Measurements from ENCODE around the gene SLC17A9. TPM values are rescaled to one million over a fixed set of nuclear protein-coding genes. Genes with fewer than 3 reads are reported as not detected.

The SLC17A9 gene
- total RNA-seq, 2 donors from 2014 or later, result 9.9 to 16.3 TPM

GRCh38 chr20:62990306-62990825, 37.9 kb downstream of the SLC17A9 start:
- intact Hi-C loops (cut with DNase I), result no loop called here
- DNase-seq (ENCODE audit: low spot score), result no peak

- no peak for DNase-seq (ENCODE audit: low spot score)
- intact Hi-C loops (cut with DNase I), result no loop called here
Observed at GRCh38 chr20:62991196-62991807, 38.8 kb downstream of the SLC17A9 start.

GRCh38 chr20:62991863-62992262, 39.4 kb downstream of the SLC17A9 start:
- intact Hi-C loops (cut with DNase I), result no loop called here
- DNase-seq (ENCODE audit: low spot score), result no peak

GRCh38 chr20:62993856-62994494, 41.5 kb downstream of the SLC17A9 start:
- no peak for DNase-seq (ENCODE audit: low spot score)
- intact Hi-C loops (cut with DNase I), result no loop called here

GRCh38 chr20:62994869-62995281, 42.4 kb downstream of the SLC17A9 start:
- DNase-seq (ENCODE audit: low spot score), result no peak
- intact Hi-C loops (cut with DNase I), result no loop called here

- intact Hi-C loops (cut with DNase I), result no loop called here
- no peak for DNase-seq (ENCODE audit: low spot score)
Observed at GRCh38 chr20:62995481-62995880, 43.0 kb downstream of the SLC17A9 start.

- intact Hi-C loops (cut with DNase I), result no loop called here
Observed at GRCh38 chr20:62995898-62996595, 43.5 kb downstream of the SLC17A9 start.

GRCh38 chr20:62996596-62996982, 44.1 kb downstream of the SLC17A9 start:
- intact Hi-C loops (cut with DNase I), result no loop called here
- DNase-seq (ENCODE audit: low spot score), result no peak

More at GRCh38 chr20:62995898-62996595, 43.5 kb downstream of the SLC17A9 start:
- no peak for DNase-seq (ENCODE audit: low spot score)

GRCh38 chr20:62997417-62998035, 45.0 kb downstream of the SLC17A9 start:
- DNase-seq (ENCODE audit: low spot score), result no peak
- intact Hi-C loops (cut with DNase I), result no loop called here

- no peak for DNase-seq (ENCODE audit: low spot score)
- intact Hi-C loops (cut with DNase I), result no loop called here
Observed at GRCh38 chr20:62998449-62998848, 45.9 kb downstream of the SLC17A9 start.

- DNase-seq (ENCODE audit: low spot score), result no peak
- intact Hi-C loops (cut with DNase I), result no loop called here
Observed at GRCh38 chr20:62999580-62999979, 47.1 kb downstream of the SLC17A9 start.

GRCh38 chr20:63000036-63000435, 47.5 kb downstream of the SLC17A9 start:
- intact Hi-C loops (cut with DNase I), result loop anchor here in 1 of 2 donors (10.0 kb wide), 1 partner anchor 105 kb away; no protein-coding TSS in a partner anchor
- no peak for DNase-seq (ENCODE audit: low spot score)

GRCh38 chr20:63000958-63001357, 48.4 kb downstream of the SLC17A9 start:
- intact Hi-C loops (cut with DNase I), result loop anchor here in 1 of 2 donors (10.0 kb wide), 1 partner anchor 106 kb away; no protein-coding TSS in a partner anchor
- DNase-seq (ENCODE audit: low spot score), result no peak

GRCh38 chr20:63002511-63002910, 50.0 kb downstream of the SLC17A9 start:
- intact Hi-C loops (cut with DNase I), result loop anchor here in 1 of 2 donors (10.0 kb wide), 1 partner anchor 108 kb away; no protein-coding TSS in a partner anchor
- no peak for DNase-seq (ENCODE audit: low spot score)

- intact Hi-C loops (cut with DNase I), result loop anchor here in 1 of 2 donors (10.0 kb wide), 1 partner anchor 109 kb away; no protein-coding TSS in a partner anchor
- DNase-seq (ENCODE audit: low spot score), result no peak
Observed at GRCh38 chr20:63003546-63003945, 51.0 kb downstream of the SLC17A9 start.

- intact Hi-C loops (cut with DNase I), result loop anchor here (5.0 to 10.0 kb wide), 2 partner anchors 110 to 132 kb away; no protein-coding TSS in a partner anchor
Observed at GRCh38 chr20:63004607-63005364, 52.3 kb downstream of the SLC17A9 start.

GRCh38 chr20:63005365-63005861, 52.9 kb downstream of the SLC17A9 start:
- intact Hi-C loops (cut with DNase I), result loop anchor here (5.0 to 10.0 kb wide), 2 partner anchors 111 to 133 kb away; no protein-coding TSS in a partner anchor
- DNase-seq (ENCODE audit: low spot score), result no peak

More at GRCh38 chr20:63004607-63005364, 52.3 kb downstream of the SLC17A9 start:
- DNase-seq (ENCODE audit: low spot score), result no peak

GRCh38 chr20:63005862-63006539, 53.5 kb downstream of the SLC17A9 start:
- intact Hi-C loops (cut with DNase I), result loop anchor here (5.0 to 10.0 kb wide), 2 partner anchors 111 to 134 kb away; no protein-coding TSS in a partner anchor
- no peak for DNase-seq (ENCODE audit: low spot score)
